GM21786 (cell line): ENCODE data around the gene NEIL1.
"Not testable (repeated sequence)": the region's sequence is repeated elsewhere in the genome, so short reads cannot be mapped to it uniquely, and the experiment has no call there.

Experiments
- ATAC-seq: cut with Tn5 transposase; IDR thresholded peaks from one replicate; pipeline ENCODE4 v1.9.1; 2021; ENCODE audit not compliant: unreplicated experiment

NEIL1 gene

DNA sequence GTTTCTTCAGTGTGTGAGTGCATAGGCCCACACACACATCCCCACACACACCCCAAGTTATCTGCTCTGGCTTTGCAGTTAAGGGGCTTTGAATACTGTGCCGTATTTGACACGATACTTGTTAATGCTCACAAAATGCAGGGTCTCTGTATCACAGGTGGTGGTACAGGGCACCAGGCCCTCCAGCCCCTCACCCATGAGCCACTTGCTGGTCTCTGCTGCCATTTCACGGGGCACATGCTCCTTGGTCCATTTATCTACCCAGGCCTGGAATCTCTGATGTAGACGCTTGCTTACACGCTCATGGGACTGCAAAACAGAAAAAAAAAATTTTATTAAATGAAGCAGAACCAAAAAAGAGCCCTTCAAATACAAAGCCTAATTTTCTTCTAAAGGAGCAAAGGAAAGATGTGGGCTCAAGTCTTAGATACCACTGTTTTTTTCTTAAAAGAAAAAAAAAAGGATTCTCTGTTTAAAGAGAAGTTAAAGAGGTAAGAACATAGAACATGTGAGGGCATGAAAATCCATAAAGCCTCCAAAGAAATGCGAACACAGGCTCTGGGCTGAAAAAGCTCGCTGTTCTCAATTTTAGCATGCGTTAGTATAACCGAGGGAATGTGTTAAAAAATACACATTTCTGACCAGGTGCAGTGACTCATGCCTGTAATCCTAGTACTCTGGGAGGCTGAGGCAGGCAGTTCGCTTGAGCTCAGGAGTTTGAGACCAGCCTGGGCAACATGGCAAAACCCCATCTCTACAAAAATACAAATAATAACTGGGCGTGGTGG, 25.3 kb downstream of the NEIL1 start:
- no peak for ATAC-seq

DNA sequence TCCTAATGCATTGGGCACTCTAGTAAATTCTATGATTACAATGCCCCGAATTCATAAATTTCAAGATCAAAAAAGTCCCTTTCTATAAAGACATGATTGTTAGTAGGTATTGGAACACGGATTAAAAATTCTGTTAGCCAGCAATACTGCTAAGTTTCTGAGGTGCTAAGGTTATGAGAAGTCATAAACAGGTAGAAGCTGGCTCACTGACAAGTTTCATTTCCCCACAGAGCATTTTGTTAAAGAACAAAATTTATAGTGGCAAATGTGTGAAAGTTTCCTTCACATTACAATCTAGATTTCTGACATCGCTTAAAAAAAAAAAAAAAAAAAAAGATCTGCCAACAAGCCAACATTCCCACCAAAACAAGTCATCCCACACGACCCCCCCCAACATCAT, 33.9 kb downstream of the NEIL1 start:
- ATAC-seq = no peak

- not testable (repeated sequence) for ATAC-seq
Observed at GRCh38 chr15:75383986-75384385, 37.1 kb downstream of the NEIL1 start.

DNA sequence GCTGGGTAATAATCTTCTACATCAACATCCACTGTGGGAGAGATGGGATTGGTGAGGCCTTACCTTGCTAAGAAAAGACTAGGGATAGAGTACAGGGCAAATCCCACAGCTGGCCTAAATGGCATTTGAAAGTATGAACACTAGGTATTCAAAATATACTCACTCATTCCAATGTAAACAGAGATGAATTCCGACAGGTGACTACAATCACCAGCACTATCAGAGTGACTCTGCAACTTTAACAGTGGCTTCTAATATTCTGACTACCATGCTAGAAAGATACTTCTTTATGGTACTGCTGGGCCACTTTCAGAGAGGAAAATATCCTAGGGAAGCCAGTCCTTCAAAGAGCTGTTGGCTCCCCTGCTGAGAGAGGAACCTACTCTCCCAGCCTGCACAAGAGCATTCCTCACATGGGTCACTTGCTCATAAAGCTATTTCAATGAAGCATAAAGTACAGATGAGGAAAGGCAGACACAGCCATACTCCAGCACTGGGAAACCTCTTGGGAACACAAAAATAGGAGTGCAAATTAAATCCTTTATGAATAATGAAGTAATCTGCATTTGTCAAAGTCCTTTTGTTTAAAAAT, 43.0 kb downstream of the NEIL1 start:
- ATAC-seq = no peak

- ATAC-seq = no peak
Observed at GRCh38 chr15:75397494-75397893, 50.7 kb downstream of the NEIL1 start.

DNA sequence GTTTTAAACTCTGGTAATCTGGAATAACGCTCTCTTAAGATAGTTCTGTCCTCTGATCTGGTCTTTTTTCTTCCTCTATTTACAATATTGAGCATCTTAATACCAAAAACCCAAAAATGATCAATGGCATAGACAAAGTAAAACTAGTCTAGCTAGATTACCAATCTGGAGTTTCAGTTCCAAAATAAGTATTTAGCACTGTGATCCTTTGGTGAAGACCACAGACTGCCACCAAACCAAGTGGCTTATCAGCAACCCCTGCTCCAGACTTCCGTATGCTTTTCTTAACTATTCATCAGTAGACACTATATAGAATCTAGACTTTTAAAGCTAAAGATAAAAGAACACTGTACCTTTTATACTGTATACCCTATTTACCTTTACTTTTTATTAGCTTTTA, 57.1 kb downstream of the NEIL1 start:
- ATAC-seq = no peak
